IMR-90 (cell line): Measurements from ENCODE around the gene GAS7. TPM values are rescaled to one million over a fixed set of nuclear protein-coding genes. Genes with fewer than 3 reads are reported as not detected.

Experiments
- ATAC-seq: fragments of 200-7000 bp; cut with Tn5 transposase; 2 replicates; pipeline ENCODE4 v1.9.1; 2020; ENCODE audit warnings: low read depth, mild to moderate bottlenecking, moderate library complexity
- BruUV-seq: library from RNA; stranded (reverse); fragments of 400-500 nt; replicated peaks from 2 replicates; lab custom pipeline; 2021; lab: Mats Ljungman, UMichigan
- CTCF ChIA-PET: fragments of 300-600 bp; formaldehyde crosslinking; extraction: SDS; loops from one replicate; lab custom pipeline; 2021; ENCODE audit warnings: antibody characterized with exemption; lab: Yijun Ruan, JAX
- POLR2A ChIA-PET: fragments of 300-600 bp; sonication (Branson Sonifier 250); formaldehyde crosslinking; loops from one replicate; lab custom pipeline; 2022; ENCODE audit warnings: antibody characterized with exemption; ENCODE audit not compliant: unreplicated experiment; lab: Charles Lee
- DNase-seq: peaks from one replicate; pipeline ENCODE4 v3.0.0; 2013
- H2AFZ ChIP-seq: replicated peaks from 2 replicates; pipeline ENCODE3; 2013; ENCODE audit warnings: low read length, mild to moderate bottlenecking; ENCODE audit not compliant: poor library complexity
- H2AK5ac ChIP-seq: 2 replicates; pipeline ENCODE4 v1.6.1; 2013; ENCODE audit warnings: low read depth, low read length, inconsistent platforms
- H2AK9ac ChIP-seq: replicated peaks from 2 replicates; pipeline ENCODE3; 2013; ENCODE audit warnings: mild to moderate bottlenecking, low read depth, low read length, moderate library complexity; ENCODE audit not compliant: poor library complexity
- H2BK120ac ChIP-seq: 2 replicates; pipeline ENCODE4 v1.6.1; 2013; ENCODE audit warnings: low read depth, low read length, inconsistent platforms
- H2BK15ac ChIP-seq: 3 replicates; pipeline ENCODE4 v1.6.1; 2013; ENCODE audit warnings: low read depth, low read length, inconsistent platforms
- H2BK20ac ChIP-seq: 2 replicates; pipeline ENCODE4 v1.6.1; 2013; ENCODE audit warnings: low read depth, mild to moderate bottlenecking, inconsistent platforms, low read length, moderate library complexity
- H2BK5ac ChIP-seq: 2 replicates; pipeline ENCODE4 v1.6.1; 2013; ENCODE audit warnings: mild to moderate bottlenecking, low read depth, low read length, inconsistent platforms; ENCODE audit not compliant: poor library complexity, severe bottlenecking
- H3K14ac ChIP-seq: replicated peaks from 2 replicates; pipeline ENCODE4 v1.6.1; 2013; ENCODE audit warnings: low read depth, low read length, inconsistent platforms
- H3K18ac ChIP-seq: 2 replicates; pipeline ENCODE4 v1.6.1; 2013; ENCODE audit warnings: low read depth, low read length, control low read depth
- H3K23ac ChIP-seq: 2 replicates; pipeline ENCODE4 v1.6.1; 2013; ENCODE audit warnings: low read depth, low read length, inconsistent platforms
- H3K27ac ChIP-seq: 2 replicates; pipeline ENCODE4 v1.5.1; 2013; ENCODE audit warnings: mild to moderate bottlenecking, control low read depth, low read length; ENCODE audit not compliant: insufficient read depth
- H3K27me3 ChIP-seq: 2 replicates; pipeline ENCODE4 v1.6.1; 2013; ENCODE audit warnings: low read length; ENCODE audit not compliant: control insufficient read depth, insufficient read depth
- H3K36me3 ChIP-seq: 2 replicates; pipeline ENCODE4 v1.6.1; 2013; ENCODE audit warnings: low read length, mixed read lengths; ENCODE audit not compliant: control insufficient read depth, insufficient read depth
- H3K4ac ChIP-seq: 2 replicates; pipeline ENCODE4 v1.6.1; 2013; ENCODE audit warnings: low read depth, low read length, inconsistent platforms
- H3K4me1 ChIP-seq: 2 replicates; pipeline ENCODE4 v1.6.1; 2013; ENCODE audit warnings: low read length, mixed read lengths; ENCODE audit not compliant: control insufficient read depth, insufficient read depth
- H3K4me2 ChIP-seq: 2 replicates; pipeline ENCODE4 v1.6.1; 2013; ENCODE audit warnings: low read depth, mild to moderate bottlenecking, control low read depth, low read length, moderate library complexity
- H3K4me3 ChIP-seq: 2 replicates; pipeline ENCODE4 v1.5.1; 2013; ENCODE audit warnings: low read depth, mild to moderate bottlenecking, control low read depth, low read length, moderate library complexity; ENCODE audit not compliant: insufficient read depth
- H3K56ac ChIP-seq: 2 replicates; pipeline ENCODE4 v1.6.1; 2013; ENCODE audit warnings: low read length, inconsistent platforms; ENCODE audit not compliant: insufficient read depth; ENCODE audit errors: extremely low read depth
- H3K79me1 ChIP-seq, 2 experiments: 2 replicates each; pipeline ENCODE4 v1.6.1; 2013; ENCODE audit warnings: low read length in 2 of 2, inconsistent platforms in 1 of 2, low read depth in 1 of 2
- H3K9ac ChIP-seq: 2 replicates; pipeline ENCODE4 v1.6.1; 2013; ENCODE audit warnings: low read depth, low read length, control low read depth
- H3K9me1 ChIP-seq: 2 replicates; pipeline ENCODE4 v1.6.1; 2013; ENCODE audit warnings: low read length, inconsistent platforms; ENCODE audit not compliant: insufficient read depth
- H3K9me3 ChIP-seq: 2 replicates; pipeline ENCODE4 v1.6.1; 2013; ENCODE audit warnings: low read length; ENCODE audit not compliant: control insufficient read depth, insufficient read depth
- H4K20me1 ChIP-seq: 2 replicates; pipeline ENCODE4 v1.6.1; 2013; ENCODE audit warnings: low read length, inconsistent platforms; ENCODE audit not compliant: insufficient read depth
- H4K5ac ChIP-seq: 2 replicates; pipeline ENCODE4 v1.6.1; 2013; ENCODE audit warnings: mild to moderate bottlenecking, low read depth, low read length, control low read depth
- H4K8ac ChIP-seq, 2 experiments: 2 replicates each; pipeline ENCODE4 v1.6.1; 2013; ENCODE audit warnings: low read depth in 2 of 2, low read length in 2 of 2, control low read depth in 1 of 2, inconsistent platforms in 1 of 2
- H4K91ac ChIP-seq: 2 replicates; pipeline ENCODE4 v1.6.1; 2013; ENCODE audit warnings: low read depth, low read length, inconsistent platforms; ENCODE audit not compliant: insufficient read depth
- BHLHE40 ChIP-seq: fragments of 150-350 bp; IDR thresholded peaks from 2 replicates; pipeline ENCODE4 v1.6.1; 2016; ENCODE audit warnings: mild to moderate bottlenecking, low read depth, low read length
- CTCF ChIP-seq: conservative IDR thresholded peaks from 2 replicates; pipeline ENCODE4 v1.5.1; 2012; ENCODE audit warnings: mild to moderate bottlenecking, low read depth, low read length, improper control_type of control experiment
- ELK1 ChIP-seq: fragments of 150-350 bp; IDR thresholded peaks from 2 replicates; pipeline ENCODE4 v1.6.1; 2016; ENCODE audit warnings: low read depth, mild to moderate bottlenecking, low read length, moderate library complexity, borderline replicate concordance
- NFE2L2 ChIP-seq: fragments of 150-350 bp; IDR thresholded peaks from 2 replicates; pipeline ENCODE4 v1.6.1; 2016; ENCODE audit warnings: low read depth, mild to moderate bottlenecking, low read length
- POLR2A ChIP-seq: IDR thresholded peaks from 2 replicates; pipeline ENCODE4 v1.6.1; 2012; ENCODE audit warnings: mild to moderate bottlenecking, low read depth, low read length
- RFX5 ChIP-seq: IDR thresholded peaks from 2 replicates; pipeline ENCODE4 v1.8.0; 2012; ENCODE audit warnings: low read depth, mild to moderate bottlenecking, low read length, moderate library complexity
- SMC3 ChIP-seq: fragments of 150-350 bp; IDR thresholded peaks from 2 replicates; pipeline ENCODE4 v1.6.1; 2016; ENCODE audit warnings: low read depth, mild to moderate bottlenecking, antibody characterized with exemption, low read length, moderate library complexity
- USF2 ChIP-seq: fragments of 150-350 bp; IDR thresholded peaks from 2 replicates; pipeline ENCODE4 v1.6.1; 2017; ENCODE audit warnings: mild to moderate bottlenecking, antibody characterized with exemption, low read length, low read depth
- whole genome bisulfite sequencing, 2 experiments: methylation state at CpG; one replicate each; pipeline versions ENCODE4 v1.1.5 to v1.1.7; 2013; ENCODE audit warnings: missing lambda C conversion rate in 2 of 2; ENCODE audit not compliant: insufficient read length in 1 of 2; ENCODE audit errors: extremely low coverage in 2 of 2; 5-methylcytosine and 5-hydroxymethylcytosine counted together
- dilution Hi-C: fragments of 300-500 bp; cut with HindIII; formaldehyde crosslinking; loops from one replicate; pipeline ENCODE4 v1.14.3; 2018; ENCODE audit warnings: low sequenced_read_pairs; ENCODE audit not compliant: unreplicated experiment
- in situ Hi-C: fragments of 300-500 bp; cut with MboI; formaldehyde crosslinking; loops from 3 replicates; pipeline ENCODE4 v1.14.3; 2019; ENCODE audit warnings: low sequenced_read_pairs, inconsistent platforms, mixed read lengths
- intact Hi-C: fragments of 100-400 bp; cut with micrococcal nuclease; formaldehyde crosslinking; loops from 2 replicates; pipeline ENCODE4 v1.10.0; 2022
- polyA plus RNA-seq, 3 experiments: library from polyadenylated mRNA; depleted of rRNA; stranded (reverse); fragments of >200 nt; gene quantifications; 2 replicates each; pipeline ENCODE4 v1.2.3, GENCODE V29; 2012; ENCODE audit warnings: low replicate concordance in 1 of 3
- total RNA-seq: library from RNA; depleted of rRNA; stranded (reverse); fragments of >200 nt; gene quantifications from 2 replicates; pipeline ENCODE4 v1.2.3, GENCODE V29; 2012

Gene GAS7
- total and polyA plus RNA-seq, 2 of the 4 experiments (the other 2 are of a cell fraction) = 4.6 to 5.0 TPM

- Histone ChIP-seq H3K4me2 (no peak overlapping the region), H4K5ac (no peak overlapping the region), H2BK5ac (no peak overlapping the region), H3K4ac (peak overlapping the region; percentile 85), H3K9me3 (no peaks in the 10 kb centered on the region), H3K56ac (no peak overlapping the region), H3K79me1 (peaks cover 3 to 9% of the 10 kb centered on the region in 2 experiments; a peak in 2 of 4 replicates), H3K36me3 (no peaks in the 10 kb centered on the region), H2BK15ac (peak overlapping the region; percentile 11; the same call in 1 of the 3 replicates), H3K18ac (no peak overlapping the region), H3K4me1 (peaks cover 11% of the 10 kb centered on the region), H3K9ac (no peak overlapping the region), H4K8ac (peak overlapping the region in 1 of 2 experiments; percentile 35; a peak in 1 of 4 replicates), H2BK20ac (0 out of 2 replicates have a peak overlapping the region, but pooled peaks have one; percentile 4), H3K23ac (no peak overlapping the region), H2AFZ (no peak overlapping the region), H3K9me1 (peaks cover 7% of the 10 kb centered on the region), H4K91ac (peak overlapping the region; percentile 56; the same call in 1 of the 2 replicates), H3K27me3 (no peaks in the 10 kb centered on the region), H3K14ac (no peak overlapping the region), H4K20me1 (no peaks in the 10 kb centered on the region), H2BK120ac (0 out of 2 replicates have a peak overlapping the region, but pooled peaks have one; percentile 57), H3K4me3 (no peak overlapping the region), H2AK9ac (no peak overlapping the region), H2AK5ac (no peak overlapping the region; the same call in 1 of the 2 replicates), H3K27ac (no peak overlapping the region)
- intact Hi-C loops (no loop called here), dilution Hi-C loops (no loop called here), in situ Hi-C loops (no loop called here)
- ChIA-PET POLR2A (no interaction called here), CTCF (interaction anchor here (0.5 to 0.6 kb wide), 2 partner anchors 23 to 95 kb away, joined by 4 to 5 read pairs; no protein-coding TSS in a partner anchor)
- WGBS, 2 experiments = no CpG with 5 or more reads among the region's 2 CpGs
- DNase-seq (no peak), ATAC-seq (no peak)
- BruUV-seq = no TSS peak
- TF ChIP-seq BHLHE40 = no peak
- no peak for TF ChIP-seq USF2
- no peak for TF ChIP-seq SMC3
- TF ChIP-seq POLR2A = no peak
- TF ChIP-seq ELK1 = no peak
- no peak for TF ChIP-seq CTCF
- TF ChIP-seq RFX5 = no peak
- no peak for TF ChIP-seq NFE2L2
Observed at GRCh38 chr17:10141436-10141835, 57.0 kb downstream of the GAS7 start.
